Embryonic facial prominence (tissue), 1 donor: ENCODE measurements around the gene LXN.

Source experiments
- DNase-seq: peaks from one replicate; pipeline ENCODE4 v3.0.0-alpha.2; 2016; ENCODE audit errors: extremely low spot score

LXN gene

DNA sequence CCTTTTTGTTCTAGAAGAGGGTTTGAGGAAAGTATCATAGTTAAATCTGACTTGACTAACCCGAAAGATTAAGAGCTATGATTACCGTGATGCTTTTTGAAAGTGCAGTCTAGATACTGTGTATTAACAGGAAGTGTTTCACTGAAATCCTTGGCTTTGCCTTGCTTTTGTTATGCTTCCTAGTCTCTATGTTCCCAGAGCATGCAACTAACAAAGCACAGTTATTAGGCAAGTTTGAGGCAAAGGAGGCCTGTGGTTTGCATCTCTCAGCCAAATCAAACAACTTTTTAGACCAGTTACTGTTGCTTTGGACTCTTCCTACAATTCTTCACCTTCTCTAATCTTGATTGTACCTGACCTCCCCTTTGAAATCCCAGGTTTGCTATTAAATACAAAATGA is 3.9 kb downstream of the LXN start:
- no peak for DNase-seq

DNA sequence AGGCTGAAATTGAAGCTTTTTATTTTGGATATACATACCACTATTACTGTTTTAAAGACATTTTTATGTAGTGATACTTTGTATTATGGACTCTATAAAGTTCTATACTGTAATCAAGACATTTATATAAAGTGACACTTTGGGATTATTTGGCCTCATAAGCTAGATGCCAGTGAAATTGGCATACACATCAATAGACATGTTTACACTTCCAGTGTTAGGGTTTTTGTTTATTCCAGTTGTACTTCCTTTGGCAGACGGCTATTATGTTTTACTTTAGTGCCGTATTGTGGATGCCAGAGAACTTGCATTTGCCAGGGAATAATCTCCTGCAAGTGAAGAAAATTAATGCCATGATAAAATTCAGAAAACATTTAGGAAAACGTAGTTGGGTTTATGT is 6.0 kb downstream of the LXN start:
- DNase-seq, result no peak

DNA sequence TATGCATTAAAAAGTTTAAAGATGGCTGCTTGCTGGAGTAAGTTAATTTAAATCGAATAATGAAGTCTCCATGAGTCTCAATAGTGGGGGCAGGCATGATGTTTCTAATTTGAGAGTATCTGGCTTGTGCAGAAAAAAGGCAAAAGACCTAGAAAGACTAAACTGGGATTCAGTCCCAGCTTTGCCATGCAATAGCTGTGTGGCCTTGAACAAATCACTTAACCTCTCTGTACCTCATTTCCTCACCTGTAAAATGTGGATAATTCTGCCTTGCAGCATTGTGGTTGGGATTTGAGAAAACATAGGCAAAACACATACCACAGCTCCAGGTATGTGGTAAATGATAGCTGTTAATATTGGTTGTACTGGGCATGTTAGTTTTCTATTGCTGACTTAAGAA is 8.6 kb downstream of the LXN start:
- DNase-seq, result no peak

DNA sequence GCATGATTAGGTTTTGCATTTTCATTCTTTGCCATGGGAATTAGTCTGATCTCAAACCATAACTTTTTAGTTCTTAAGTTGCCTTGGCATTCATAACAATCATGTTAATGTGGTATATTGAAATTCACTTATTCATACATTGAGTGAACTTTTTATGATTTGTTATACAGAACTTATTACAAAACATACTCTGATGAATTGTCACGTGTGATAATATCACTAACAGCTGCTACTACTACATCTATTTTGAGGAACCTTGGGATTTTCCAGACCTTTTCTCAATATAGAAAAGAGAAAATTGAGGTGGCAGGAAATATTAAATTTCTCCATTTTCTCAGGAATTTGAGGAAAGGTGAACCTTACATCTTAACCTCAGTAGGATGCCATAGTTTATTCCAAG is 9.2 kb downstream of the LXN start:
- DNase-seq, result no peak

DNA sequence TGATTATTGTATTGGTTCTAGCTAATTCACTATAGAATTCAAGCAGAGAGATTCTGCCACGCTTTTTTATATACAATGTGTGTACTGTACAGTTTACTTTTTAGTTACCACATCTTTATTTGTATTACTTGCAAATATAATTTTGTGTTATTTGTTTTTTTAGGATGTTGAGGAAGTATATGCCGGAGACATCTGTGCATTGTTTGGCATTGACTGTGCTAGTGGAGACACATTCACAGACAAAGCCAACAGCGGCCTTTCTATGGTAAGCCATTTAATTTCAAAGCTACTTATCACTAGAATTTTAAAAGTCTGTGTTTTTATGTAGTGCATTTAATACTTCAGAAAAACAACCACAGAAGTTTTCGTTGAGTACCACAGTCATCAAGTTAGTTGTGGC is 11.7 kb downstream of the LXN start:
- DNase-seq, result no peak

DNA sequence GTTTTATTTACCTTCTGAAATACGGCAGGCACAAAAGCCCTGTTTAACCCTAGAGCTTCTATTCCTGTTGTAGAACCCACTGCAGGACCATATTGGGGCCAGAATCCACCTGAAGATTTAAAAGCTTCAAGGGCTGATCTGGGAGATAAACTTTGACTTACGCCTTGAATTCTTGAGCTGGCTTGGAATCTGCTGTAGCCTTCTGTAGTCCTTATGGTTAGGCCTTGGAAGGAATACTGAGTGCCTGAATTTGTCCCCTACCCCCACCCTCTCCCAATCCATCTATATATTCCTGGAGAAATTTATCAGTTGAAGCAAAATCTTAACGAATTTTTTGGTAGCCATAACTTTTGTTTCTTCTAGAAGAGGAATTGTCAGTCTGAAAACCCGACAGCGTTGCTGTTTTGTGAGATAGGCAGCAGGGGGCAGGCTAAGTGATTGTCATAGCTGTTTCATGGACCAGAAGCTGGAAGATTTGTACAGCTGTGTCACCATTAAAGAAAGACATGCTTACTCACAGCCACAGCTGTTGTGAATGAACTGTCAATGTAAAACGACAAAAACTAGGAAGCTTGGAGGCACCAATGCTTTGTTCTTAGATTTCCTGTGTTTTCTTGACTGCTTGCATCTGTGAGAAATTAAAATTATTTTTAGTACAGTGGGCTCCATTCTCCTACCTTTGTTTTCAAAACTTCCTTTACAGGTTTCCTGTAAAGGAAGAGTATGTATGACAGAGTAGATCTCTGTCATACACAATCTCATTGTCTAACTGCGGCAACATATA is 12.8 kb downstream of the LXN start:
- DNase-seq, result peak; percentile 6

DNA sequence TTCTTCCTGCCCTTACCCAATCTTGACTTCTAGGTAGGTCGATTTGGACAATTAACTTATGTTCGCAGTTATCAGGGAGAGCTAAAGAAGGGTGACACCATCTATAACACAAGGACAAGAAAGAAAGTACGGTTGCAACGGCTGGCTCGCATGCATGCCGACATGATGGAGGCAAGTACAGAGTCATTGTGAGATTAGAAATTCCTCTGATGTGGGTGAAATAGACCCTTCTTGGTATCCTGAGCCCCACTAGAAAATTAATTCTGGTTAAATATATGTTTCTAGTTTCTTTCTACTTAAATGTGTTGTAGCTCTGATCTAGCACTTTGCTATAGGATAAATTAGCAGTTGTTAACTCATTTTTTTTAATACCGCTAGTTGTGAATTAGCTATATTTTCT is 13.6 kb downstream of the LXN start:
- no peak for DNase-seq

DNA sequence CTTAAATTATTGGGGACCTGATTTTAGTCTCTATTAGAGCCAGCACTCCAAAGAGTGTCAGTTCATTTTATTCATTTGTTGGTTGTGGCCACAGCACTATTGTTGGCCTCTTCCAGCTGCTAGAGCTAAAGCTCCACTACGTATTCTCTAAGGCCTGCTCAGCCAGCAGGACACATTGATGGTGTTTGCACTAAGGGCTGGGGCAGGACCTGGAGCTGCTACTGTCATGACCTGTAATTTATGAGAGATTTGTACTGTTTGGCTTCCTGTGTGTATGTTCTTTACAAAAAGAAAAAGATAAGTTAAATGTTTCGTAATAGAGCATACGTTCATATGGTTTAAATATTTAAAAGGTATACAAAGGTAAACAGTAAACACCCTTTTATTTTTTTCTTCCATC is 20.0 kb downstream of the LXN start:
- no peak for DNase-seq

DNA sequence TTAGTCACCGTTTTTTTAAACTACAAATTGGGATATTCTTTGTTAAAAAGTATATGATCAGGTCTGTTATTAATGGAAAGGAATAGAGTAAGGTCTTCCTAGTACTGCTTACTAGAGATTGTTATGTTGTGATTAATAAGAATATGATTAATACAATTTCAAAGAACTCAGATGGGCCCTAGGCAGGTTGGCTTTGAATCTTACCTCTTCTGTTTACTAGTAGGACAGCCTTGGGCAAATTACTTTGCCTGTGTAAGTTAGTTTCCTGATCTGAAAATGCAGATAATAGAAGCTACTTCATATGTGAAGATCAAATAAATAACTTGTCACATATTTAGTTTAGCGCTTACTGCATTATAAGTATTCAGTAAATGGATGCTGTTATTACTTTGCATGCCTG is 21.3 kb downstream of the LXN start:
- no peak for DNase-seq

DNA sequence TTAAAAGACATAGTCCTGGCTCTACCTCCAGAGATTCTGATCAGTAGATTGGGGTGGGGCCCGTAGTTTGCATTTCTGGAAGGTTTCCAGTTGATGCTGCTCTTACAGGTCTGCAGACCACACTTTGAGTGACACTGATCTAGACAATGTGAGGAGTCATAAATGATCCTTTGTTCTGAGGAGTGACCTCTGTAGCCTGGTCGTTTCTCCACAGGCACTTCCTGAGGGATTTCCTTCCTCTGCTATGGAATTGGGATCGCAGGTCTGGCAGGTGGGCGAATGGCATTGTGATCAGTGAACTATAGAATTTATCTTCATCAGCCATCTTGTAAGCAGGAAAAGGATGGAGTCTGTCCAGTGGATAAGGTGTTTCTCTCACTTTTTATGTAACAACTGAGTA is 22.7 kb downstream of the LXN start:
- no peak for DNase-seq

DNA sequence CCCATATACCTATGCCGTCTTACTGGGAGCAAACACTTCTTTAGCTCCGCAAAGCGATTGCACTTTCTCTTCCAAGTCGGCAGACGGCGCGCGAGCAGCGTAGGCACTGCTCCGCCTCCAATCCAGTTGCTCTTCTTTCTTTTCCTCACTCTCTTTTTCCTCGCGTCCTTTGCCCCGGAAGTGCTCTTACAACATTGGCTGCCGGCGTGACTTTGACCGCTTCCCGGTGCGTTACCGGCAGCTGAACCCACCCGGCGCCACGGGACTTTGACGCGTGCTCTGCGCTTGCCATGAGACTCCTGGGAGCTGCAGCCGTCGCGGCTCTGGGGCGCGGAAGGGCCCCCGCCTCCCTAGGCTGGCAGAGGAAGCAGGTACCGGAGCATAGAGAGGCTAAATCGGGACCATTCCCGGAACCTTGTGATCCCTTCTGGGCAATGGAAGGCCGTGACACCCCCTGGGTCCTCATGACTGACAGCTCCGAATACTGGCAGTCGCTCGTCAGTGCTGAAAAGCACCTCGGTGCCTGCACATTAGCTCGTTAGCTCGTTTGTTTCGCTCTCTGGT is 28.0 kb downstream of the LXN start, which contains the start of gene GFM1:
GFM1 (plus strand) TSS at position 183 of the 564 bp plus-strand sequence; CDS start at position 291, 108 bp downstream.
- DNase-seq, result peak; percentile 98

DNA sequence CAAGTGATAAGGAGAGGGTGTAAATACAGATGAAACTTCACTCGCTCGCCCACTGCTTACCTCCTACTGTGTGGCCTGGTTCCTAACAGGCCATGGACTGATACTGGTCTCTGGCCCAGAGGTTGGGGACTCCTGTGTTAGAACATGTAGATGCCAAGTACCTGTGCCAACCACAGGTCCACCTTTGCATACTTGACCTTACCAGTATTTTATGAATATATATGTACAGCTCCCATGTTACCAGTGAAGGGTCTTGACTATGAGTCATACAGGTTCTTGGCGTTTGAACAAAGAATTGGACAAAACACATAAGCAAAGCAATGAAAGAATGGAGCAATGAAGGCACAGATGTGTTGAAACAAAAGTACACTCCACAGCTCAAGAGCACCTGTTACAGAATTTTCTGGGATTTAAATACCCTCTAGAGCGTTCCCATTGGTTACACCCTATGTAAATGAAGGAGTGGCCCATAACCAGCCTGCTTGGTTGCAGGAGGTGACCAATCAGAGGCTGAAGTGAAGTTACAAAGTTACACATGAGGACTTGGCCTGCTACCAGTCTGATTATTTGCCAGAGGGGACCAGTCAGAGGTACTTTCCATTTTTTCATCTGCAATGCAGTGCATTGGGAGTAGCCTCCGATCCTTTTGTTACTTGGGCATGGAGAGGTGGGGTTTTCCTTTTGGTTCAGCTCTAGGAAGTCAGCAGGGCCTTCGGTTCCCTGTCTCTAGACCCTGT is 29.8 kb downstream of the LXN start:
- DNase-seq, result no peak

DNA sequence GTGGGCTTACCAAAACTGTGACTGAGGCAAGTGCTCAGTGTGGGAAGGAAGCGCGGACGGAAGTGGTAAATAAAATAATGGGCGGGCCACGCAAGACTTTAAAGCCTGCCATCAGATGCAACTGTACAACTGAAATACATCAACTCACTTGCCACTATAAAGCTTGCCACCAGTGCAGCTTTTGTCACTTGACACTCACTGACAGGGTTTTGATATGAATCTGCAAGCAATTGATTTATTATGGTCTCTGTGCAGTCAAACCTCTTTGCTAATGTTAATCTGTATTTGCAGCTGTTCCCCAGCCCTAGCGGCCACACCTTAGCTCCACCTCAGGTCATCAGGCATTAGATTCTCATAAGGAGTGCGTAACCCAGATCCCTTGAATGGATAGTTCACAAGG is 30.4 kb downstream of the LXN start:
- DNase-seq, result no peak

DNA sequence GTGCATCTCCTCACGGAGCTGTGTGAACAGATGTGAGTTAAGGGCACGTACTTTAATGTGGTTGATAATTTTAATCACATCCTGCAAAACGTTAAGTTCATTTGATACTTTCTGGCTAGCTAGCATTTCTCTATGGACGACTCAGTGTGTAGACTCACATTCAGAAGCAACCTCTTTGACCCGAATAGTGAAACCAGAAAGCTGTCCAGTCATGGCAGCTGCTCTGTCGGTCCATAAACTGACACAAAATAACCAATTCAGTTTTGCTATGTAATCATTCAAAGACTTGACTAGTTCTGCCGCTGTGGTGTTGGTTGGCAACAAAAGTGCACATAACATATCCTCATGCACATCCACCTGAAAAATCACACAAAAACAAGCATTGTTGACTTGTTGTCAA is 31.8 kb downstream of the LXN start:
- no peak for DNase-seq

DNA sequence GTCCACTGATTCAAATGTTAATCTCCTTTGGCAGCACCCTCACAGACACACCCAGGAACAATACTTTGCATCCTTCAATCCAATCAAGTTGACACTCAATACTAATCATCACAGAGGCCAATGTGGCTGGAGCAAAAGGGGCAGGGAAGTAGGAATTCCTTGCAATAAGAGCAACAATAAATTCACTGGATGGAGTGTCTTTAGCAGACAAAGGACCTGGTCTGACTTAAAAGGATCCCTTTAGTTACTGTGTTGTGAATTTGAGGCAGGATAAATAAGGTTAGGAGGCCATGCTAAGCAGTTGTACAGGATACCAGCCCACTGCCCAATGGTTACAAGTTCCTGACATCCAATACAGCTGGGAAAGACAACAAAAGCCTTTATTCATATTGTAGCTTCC is 40.5 kb downstream of the LXN start:
- no peak for DNase-seq

DNA sequence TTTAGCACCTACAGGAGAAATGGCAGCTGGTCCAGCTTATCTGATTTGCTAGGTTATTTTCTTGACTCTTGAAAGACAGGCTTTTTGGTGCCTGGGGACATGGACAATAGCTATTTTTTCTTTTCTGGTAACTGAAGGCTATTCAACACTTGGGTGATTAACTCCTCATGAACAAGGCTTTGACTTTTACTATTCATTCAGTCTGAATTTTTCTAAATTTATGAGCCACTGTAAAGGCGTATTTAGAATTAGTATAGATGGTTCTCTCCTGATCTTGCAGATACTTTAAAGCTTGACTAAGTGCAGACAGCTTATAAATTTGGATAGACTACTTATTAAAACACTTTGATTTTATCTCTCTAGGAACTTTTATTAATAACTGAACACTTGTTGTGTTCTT is 46.6 kb downstream of the LXN start:
- no peak for DNase-seq

DNA sequence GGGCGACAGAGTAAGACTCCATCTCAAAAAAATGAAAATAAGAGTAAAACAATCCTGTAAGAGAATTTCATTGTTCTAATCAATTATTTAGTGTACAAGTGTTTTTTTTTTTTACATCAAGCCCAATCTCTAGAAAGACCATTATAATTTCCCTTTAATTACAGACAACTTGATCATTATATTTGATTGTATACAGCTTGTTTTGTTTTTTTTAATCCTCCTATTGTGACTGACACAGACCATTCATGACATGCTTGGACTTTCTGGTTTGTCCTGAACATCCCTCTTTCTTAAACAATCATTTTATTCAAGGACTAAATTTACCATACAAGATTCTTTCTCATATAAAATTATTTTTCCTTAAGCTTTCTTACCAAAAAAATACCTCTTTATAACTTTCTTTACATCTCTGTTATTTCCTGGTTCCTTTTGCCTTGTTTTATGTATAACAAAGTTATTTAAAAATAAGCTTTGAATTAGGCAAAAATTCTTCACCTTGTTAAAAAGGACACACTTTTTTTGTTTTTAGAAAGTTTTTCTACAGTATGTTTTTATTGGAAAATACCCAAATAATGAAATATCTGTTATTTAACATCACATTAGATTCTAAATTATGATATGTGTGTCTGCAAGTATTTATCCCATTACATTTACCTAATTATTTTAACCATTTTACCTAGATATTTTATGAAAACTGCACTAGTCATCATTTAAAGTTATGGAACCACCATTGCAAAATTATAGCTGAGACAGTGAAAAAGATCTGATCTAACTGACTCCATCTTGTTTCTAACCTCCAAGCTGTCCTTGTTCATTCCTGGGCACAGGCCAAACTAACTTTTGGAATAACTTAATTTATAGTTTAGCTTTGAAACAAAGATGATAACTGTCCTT is 54.2 kb downstream of the LXN start:
- DNase-seq, result no peak
